Measurements from ENCODE around the gene TMEM259. TPM values are rescaled to one million over a fixed set of nuclear protein-coding genes. Genes with fewer than 3 reads are reported as not detected.
A peak's percentile ranks its signal among the peaks of the same experiment; 100 is the strongest.

TMEM259 gene
- total RNA-seq, 1 experiment from 2014 or later, result 202 TPM

DNA sequence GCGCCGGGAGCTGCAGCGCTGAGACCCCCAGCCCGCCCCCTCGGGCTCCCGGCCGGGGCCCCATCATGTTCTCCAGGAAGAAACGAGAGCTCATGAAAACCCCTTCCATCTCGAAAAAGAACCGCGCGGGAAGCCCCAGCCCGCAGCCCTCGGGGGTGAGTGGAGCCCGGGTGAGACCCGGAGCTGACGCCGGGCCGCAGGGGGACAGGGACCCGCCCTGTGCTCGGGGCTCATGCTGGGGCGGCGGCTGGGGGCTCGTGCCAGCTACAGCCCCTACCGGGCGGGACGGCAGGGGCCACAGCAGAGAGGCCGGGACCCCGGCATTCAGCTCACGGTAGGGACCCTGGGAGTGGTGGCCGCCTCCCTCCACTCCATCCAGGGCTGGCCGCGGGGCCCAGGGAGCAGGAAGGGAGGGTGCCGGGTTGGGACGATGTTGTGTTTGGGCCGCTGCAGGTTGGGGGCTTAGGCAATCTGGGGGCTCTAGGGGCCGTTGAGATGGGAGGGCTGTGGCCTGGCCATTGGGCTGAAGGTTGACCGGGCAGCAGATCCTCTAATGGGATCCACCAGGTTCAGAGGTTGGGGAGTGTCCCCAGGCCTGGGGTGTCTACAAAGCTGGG lies 46.5 kb upstream of the TMEM259 start:
- H2AFZ ChIP-seq (ENCODE audit: low read depth, low read length, poor library complexity, severe bottlenecking), result no peak overlapping the region
- TF ChIP-seq, protein P1, sequence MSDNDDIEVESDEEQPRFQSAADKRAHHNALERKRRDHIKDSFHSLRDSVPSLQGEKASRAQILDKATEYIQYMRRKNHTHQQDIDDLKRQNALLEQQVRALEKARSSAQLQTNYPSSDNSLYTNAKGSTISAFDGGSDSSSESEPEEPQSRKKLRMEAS (IDR thresholded peaks at IDR 0.05), result no peak
- TF ChIP-seq ZNF274 (IDR thresholded peaks at IDR 0.05; ENCODE audit: low read depth, low read length) (no peak), POLR2AphosphoS5 (IDR thresholded peaks at IDR 0.05; ENCODE audit: low read depth, low read length) (no peak), TCF7L2 (IDR thresholded peaks at IDR 0.05; ENCODE audit: borderline replicate concordance, extremely low read depth, insufficient read depth, insufficient read length) (no peak), EZH2phosphoT487 (IDR thresholded peaks at IDR 0.05; ENCODE audit: borderline replicate concordance) (no peak), CTCF (IDR thresholded peaks at IDR 0.05 in 2 of 3, conservative IDR thresholded peaks at IDR 0.05 in 1 of 3; ENCODE audit: borderline replicate concordance in 1 of 3, insufficient read depth in 1 of 3, low read depth in 2 of 3, low read length in 2 of 3) (no peak), YY1 (IDR thresholded peaks at IDR 0.05; ENCODE audit: extremely low read depth, insufficient replicate concordance, low read depth, low read length) (no peak), EGR1 (IDR thresholded peaks at IDR 0.05; ENCODE audit: low read depth) (no peak), SIN3A (IDR thresholded peaks at IDR 0.05; ENCODE audit: low read depth) (no peak), ELF1 (IDR thresholded peaks at IDR 0.05; ENCODE audit: borderline replicate concordance, low read depth) (no peak), EZH2 (IDR thresholded peaks at IDR 0.05) (no peak), POLR2A (IDR thresholded peaks at IDR 0.05; ENCODE audit: borderline replicate concordance, extremely low read depth, insufficient read depth, insufficient read length) (no peak), RAD21 (IDR thresholded peaks at IDR 0.05; ENCODE audit: low read depth) (no peak)
- TF ChIP-seq, protein P2, sequence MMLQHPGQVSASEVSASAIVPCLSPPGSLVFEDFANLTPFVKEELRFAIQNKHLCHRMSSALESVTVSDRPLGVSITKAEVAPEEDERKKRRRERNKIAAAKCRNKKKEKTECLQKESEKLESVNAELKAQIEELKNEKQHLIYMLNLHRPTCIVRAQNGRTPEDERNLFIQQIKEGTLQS (IDR thresholded peaks at IDR 0.05), result no peak
- intact Hi-C loops (cut with micrococcal nuclease), result no loop called here
- peaks cover 34 to 68% of the 10 kb centered on the region in 2 experiments for H3K4me1 ChIP-seq (ENCODE audit: control insufficient read depth in 1 of 2, insufficient read depth in 2 of 2, low read length in 2 of 2)
- no TSS peak for BruUV-seq (replicated peaks)
- ChIA-PET CTCF (interaction anchor here (1.3 kb wide), 1 partner anchor 24 kb away, joined by 3 read pairs; no protein-coding TSS in a partner anchor), RAD21 (ENCODE audit: low non-redundant PET in 1 of 2, low total read pairs in 2 of 2, uncharacterized antibody in 2 of 2, unreplicated experiment in 2 of 2) (no interaction called here), POLR2A (interaction anchor here (2.0 to 2.3 kb wide), 2 partner anchors 15 to 46 kb away, joined by 6 to 7 read pairs; partner anchors contain the start of gene RNU6-2)
- H3K4me3 ChIP-seq (replicated peaks in 1 of 2; ENCODE audit: low read depth in 1 of 2, low read length in 2 of 2), result peak overlapping the region; percentile 64 to 78
- H3K9ac ChIP-seq (ENCODE audit: low read length), result peak overlapping the region; percentile 92
- H3K9me2 ChIP-seq (ENCODE audit: insufficient read depth), result no peaks in the 10 kb centered on the region
- H3K79me2 ChIP-seq (ENCODE audit: insufficient read depth, low read length), result peaks cover 26% of the 10 kb centered on the region; the same call in 1 of the 2 replicates
- no peak for DNase-seq (ENCODE audit: low read depth, low spot score)
- no peaks in the 10 kb centered on the region for H4K20me1 ChIP-seq (ENCODE audit: insufficient read depth)
- no peaks in the 10 kb centered on the region for H3K9me3 ChIP-seq (ENCODE audit: control insufficient read depth in 1 of 2, insufficient read depth in 1 of 2, low read depth in 1 of 2, low read length in 2 of 2)
- peak overlapping the region; percentile 94 for H3K4me2 ChIP-seq (ENCODE audit: low read length)
- H3K27ac ChIP-seq (ENCODE audit: low read depth, low read length), result peak overlapping the region; percentile 100
- ATAC-seq, result no peak
- H3K27me3 ChIP-seq (ENCODE audit: insufficient read depth, low read length), result no peaks in the 10 kb centered on the region
- 0 out of 4 replicates have a peak, but pooled peaks cover 0 to 3% of the 10 kb centered on the region in 2 experiments for H3K36me3 ChIP-seq (ENCODE audit: control insufficient read depth in 1 of 2, insufficient read depth in 2 of 2, low read length in 2 of 2)

Data from HCT116 (cell line).